Measurements from ENCODE around the gene MAGEA2B.
"Not testable (repeated sequence)": the region's sequence is repeated elsewhere in the genome, so short reads cannot be mapped to it uniquely, and the experiment has no call there.

The MAGEA2B gene, protein sequence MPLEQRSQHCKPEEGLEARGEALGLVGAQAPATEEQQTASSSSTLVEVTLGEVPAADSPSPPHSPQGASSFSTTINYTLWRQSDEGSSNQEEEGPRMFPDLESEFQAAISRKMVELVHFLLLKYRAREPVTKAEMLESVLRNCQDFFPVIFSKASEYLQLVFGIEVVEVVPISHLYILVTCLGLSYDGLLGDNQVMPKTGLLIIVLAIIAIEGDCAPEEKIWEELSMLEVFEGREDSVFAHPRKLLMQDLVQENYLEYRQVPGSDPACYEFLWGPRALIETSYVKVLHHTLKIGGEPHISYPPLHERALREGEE

DNA sequence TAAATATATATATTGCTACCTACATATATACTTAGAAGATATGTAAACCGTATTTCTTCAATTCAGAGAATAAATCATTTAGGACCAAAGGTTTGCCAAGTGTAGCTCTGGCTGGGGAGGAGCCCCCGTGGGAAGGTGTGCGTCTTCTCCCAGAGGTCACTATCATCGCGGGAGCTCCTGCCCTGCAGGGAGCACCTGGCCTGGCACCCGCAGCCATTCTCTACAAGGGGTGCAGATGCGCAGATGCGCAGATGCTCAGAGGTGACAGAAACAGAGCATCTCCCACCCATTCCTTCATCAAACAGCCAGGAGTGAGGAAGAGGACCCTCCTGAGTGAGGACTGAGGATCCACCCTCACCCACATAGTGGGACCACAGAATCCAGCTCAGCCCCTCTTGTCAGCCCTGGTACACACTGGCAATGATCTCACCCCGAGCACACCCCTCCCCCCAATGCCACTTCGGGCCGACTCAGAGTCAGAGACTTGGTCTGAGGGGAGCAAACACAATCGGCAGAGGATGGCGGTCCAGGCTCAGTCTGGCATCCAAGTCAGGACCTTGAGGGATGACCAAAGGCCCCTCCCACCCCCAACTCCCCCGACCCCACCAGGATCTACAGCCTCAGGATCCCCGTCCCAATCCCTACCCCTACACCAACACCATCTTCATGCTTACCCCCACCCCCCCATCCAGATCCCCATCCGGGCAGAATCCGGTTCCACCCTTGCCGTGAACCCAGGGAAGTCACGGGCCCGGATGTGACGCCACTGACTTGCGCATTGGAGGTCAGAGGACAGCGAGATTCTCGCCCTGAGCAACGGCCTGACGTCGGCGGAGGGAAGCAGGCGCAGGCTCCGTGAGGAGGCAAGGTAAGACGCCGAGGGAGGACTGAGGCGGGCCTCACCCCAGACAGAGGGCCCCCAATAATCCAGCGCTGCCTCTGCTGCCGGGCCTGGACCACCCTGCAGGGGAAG, at the start of gene MAGEA2B:
Gene MAGEA2B, plus strand, starts transcription at position 814 of the 973 bp plus-strand sequence. CDS start 2,479 bp downstream, outside the sequence.
- H3K4me3 ChIP-seq (ENCODE audit: low read depth, low read length); POLR2A ChIA-PET; DNase-seq (ENCODE audit: low read depth, low spot score); CTCF ChIA-PET: not testable (repeated sequence)

DNA sequence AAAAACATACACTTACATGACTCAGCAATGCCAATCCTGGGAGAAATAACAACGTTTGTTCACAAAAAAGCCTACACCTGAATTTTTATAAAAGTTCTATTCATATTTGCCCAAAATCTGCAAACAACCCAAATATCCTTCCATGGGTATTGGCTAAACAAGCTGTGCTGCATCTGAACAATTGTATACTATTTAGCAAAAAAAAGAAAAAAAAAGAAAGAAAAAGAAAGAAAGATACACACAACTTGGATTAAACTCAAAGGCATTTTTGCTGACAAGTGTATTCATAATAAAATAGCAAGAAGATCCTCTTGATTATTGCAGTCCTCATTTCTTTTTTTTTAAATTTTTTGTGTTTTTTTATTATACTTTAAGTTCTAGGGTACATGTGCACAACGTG, 40.3 kb upstream of the MAGEA2B start:
- no peak overlapping the region for H3K4me3 ChIP-seq (ENCODE audit: low read depth, low read length)
- TF ChIP-seq, protein P1, sequence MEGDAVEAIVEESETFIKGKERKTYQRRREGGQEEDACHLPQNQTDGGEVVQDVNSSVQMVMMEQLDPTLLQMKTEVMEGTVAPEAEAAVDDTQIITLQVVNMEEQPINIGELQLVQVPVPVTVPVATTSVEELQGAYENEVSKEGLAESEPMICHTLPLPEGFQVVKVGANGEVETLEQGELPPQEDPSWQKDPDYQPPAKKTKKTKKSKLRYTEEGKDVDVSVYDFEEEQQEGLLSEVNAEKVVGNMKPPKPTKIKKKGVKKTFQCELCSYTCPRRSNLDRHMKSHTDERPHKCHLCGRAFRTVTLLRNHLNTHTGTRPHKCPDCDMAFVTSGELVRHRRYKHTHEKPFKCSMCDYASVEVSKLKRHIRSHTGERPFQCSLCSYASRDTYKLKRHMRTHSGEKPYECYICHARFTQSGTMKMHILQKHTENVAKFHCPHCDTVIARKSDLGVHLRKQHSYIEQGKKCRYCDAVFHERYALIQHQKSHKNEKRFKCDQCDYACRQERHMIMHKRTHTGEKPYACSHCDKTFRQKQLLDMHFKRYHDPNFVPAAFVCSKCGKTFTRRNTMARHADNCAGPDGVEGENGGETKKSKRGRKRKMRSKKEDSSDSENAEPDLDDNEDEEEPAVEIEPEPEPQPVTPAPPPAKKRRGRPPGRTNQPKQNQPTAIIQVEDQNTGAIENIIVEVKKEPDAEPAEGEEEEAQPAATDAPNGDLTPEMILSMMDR (IDR thresholded peaks at IDR 0.05; ENCODE audit: insufficient read depth, low read length, missing control alignments) = no peak
- CTCF ChIA-PET = no interaction called here
- POLR2A ChIA-PET = no interaction called here
- DNase-seq (ENCODE audit: low read depth, low spot score) = no peak

DNA sequence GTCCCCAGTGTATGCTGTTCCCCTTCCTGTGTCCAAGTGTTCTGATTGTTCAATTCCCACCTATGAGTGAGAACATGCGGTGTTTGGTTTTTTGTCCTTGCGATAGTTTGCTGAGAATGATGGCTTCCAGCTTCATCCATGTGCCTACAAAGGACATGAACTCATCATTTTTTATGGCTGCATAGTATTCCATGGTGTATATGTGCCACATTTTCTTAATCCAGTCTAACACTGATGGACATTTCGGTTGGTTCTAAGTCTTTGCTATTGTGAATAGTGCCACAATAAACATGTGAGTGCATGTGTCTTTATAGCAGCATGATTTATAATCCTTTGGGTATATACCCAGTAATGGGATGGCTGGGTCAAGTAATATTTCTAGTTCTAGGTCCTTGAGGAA, 39.8 kb upstream of the MAGEA2B start:
- DNase-seq (ENCODE audit: low read depth, low spot score); POLR2A ChIA-PET; H3K4me3 ChIP-seq (ENCODE audit: low read depth, low read length); CTCF ChIA-PET: not testable (repeated sequence)

DNA sequence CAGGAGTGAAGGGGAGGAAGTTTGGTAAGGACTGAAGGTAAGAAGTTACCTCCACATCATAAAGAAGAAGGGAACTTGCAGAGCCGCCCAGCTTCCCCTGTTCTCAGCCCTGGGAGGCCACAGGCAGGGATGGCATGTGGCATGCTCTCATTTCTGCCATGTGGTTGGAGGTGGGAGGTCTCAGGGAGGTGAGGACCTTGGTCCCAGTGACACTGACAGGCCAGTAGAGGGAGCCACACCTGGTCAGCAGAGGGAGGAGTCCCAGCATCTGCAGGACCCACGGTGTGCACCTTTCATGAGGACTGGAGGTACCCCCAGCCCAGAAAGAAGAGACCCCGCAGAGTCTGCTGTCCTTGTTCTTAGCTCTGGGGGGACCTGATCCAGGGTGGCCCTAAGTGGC, 33.4 kb upstream of the MAGEA2B start:
- H3K4me3 ChIP-seq (ENCODE audit: low read depth, low read length); CTCF ChIA-PET; POLR2A ChIA-PET; DNase-seq (ENCODE audit: low read depth, low spot score): not testable (repeated sequence)

DNA sequence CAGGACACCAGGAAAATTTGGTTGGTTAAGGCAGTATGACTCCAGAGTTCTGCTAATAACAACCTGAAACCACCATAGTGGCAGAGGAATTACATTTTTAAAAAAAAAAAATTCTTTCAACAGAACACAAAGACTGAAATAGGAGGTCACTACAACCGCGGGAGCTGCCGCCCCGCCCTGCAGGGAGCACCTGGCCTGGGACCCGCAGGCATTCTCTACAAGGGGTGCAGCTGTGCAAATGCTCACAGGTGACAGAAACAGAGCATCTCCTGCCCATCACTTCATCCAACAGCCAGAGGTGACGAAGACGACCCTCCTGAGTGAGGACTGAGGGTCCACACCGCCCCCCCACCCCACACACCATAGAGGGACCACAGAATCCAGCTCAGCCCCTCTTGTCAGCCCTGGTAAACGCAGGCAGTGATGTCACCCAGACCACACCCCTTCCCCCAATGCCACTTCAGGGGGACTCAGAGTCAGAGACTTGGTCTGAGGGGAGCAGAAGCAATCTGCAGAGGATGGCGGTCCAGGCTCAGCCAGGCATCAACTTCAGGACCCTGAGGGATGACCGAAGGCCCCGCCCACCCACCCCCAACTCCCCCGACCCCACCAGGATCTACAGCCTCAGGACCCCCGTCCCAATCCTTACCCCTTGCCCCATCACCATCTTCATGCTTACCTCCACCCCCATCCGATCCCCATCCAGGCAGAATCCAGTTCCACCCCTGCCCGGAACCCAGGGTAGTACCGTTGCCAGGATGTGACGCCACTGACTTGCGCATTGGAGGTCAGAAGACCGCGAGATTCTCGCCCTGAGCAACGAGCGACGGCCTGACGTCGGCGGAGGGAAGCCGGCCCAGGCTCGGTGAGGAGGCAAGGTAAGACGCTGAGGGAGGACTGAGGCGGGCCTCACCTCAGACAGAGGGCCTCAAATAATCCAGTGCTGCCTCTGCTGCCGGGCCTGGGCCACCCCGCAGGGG, 16.2 kb upstream of the MAGEA2B start, which contains the start of gene MAGEA3:
Gene MAGEA3, plus strand, starts transcription at position 843 of the 980 bp plus-strand sequence. CDS start 2,039 bp downstream, outside the sequence.
- DNase-seq (ENCODE audit: low read depth, low spot score); H3K4me3 ChIP-seq (ENCODE audit: low read depth, low read length); POLR2A ChIA-PET; CTCF ChIA-PET: not testable (repeated sequence)

DNA sequence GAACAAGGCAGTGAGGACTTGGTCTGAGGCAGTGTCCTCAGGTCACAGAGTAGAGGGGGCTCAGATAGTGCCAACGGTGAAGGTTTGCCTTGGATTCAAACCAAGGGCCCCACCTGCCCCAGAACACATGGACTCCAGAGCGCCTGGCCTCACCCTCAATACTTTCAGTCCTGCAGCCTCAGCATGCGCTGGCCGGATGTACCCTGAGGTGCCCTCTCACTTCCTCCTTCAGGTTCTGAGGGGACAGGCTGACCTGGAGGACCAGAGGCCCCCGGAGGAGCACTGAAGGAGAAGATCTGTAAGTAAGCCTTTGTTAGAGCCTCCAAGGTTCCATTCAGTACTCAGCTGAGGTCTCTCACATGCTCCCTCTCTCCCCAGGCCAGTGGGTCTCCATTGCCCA, 14.0 kb upstream of the MAGEA2B start:
- CTCF ChIA-PET; DNase-seq (ENCODE audit: low read depth, low spot score); H3K4me3 ChIP-seq (ENCODE audit: low read depth, low read length); POLR2A ChIA-PET: not testable (repeated sequence)

DNA sequence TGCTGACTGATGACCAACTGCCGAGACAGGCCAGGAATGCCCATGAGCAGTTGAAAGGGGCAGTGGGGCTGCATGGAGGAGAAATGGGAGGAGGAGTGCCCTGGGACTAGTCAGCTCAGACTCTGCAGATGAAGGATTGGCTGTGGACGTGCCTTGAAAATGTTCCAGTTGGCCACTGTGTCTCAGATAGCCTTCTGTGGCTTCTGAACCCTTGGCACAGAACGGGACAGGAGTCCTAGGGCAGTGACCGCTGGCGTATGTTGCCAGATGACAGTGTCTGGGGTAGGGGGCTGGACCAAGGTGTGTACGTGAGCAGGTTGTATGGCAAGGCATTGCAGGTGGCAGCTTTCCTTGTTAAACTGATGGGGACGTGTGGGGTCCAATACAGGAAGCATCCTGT, 7.9 kb upstream of the MAGEA2B start:
- CTCF ChIA-PET; POLR2A ChIA-PET; H3K4me3 ChIP-seq (ENCODE audit: low read depth, low read length); DNase-seq (ENCODE audit: low read depth, low spot score): not testable (repeated sequence)

DNA sequence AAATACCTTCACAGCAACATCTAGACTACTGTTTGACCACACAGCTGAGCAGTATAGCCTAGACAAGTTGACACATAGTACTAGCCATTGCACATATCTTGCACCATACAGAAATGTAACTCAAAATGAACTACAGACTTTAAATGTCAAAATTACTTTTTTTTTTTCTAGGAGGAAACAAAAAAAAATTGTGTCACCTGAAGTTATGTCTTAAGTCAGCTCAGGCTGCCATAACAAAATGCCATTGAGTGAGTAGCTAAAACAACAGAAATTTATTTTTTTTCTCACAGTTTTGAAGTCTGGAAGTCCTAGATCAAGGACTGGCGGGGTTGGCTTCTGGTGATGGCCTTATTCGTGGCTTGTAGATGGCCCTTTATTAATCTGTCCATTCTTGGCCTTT, 5.3 kb upstream of the MAGEA2B start, which contains the start of gene CSAG2:
Gene CSAG2, minus strand, starts transcription at position 101 of the 400 bp plus-strand sequence. CDS start 161 bp downstream, outside the sequence.
- DNase-seq (ENCODE audit: low read depth, low spot score); POLR2A ChIA-PET; H3K4me3 ChIP-seq (ENCODE audit: low read depth, low read length); CTCF ChIA-PET: not testable (repeated sequence)

DNA sequence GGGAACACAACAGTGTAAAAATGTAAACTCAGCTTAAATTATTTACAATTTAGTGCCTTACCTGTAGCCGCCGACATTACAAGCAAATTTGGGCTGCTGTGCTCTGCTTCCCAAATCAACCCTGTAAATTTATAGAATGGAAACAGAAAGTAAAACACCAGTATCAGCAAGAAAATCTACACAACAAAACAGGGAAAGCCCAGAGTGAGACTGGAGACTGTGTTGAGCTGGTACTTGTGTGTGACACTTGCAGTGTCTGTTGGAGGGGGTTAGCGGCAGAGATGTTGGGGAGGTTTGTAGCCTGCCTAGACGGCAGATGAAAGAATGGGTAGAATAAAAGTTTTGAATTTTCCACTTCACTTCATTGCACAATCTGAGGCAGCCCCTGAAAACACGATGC, 1.2 kb upstream of the MAGEA2B start:
- CTCF ChIA-PET; H3K4me3 ChIP-seq (ENCODE audit: low read depth, low read length); DNase-seq (ENCODE audit: low read depth, low spot score); POLR2A ChIA-PET: not testable (repeated sequence)

DNA sequence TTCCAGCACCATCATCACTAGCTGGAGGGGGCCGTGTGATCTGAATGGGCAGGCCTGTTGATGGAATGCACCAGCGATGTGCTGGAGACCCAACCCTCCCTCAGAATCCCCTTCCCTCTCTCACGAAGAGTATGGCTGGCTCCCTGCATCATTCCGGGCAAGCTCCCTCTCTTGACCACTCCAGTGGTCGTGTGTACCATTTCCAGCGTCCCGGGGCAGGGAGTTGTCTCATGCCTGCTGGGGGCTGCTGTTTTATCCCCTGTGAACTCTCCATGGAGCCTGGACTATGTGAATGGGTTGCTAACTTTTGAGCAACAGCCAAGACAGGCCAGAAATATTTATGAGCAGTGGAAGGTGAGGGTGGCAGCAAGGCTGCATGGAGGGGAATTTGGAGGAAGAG, 11.0 kb downstream of the MAGEA2B start:
- TF ChIP-seq, protein P1 (IDR thresholded peaks at IDR 0.05; ENCODE audit: insufficient read depth, low read length, missing control alignments) = no peak
- H3K4me3 ChIP-seq (ENCODE audit: low read depth, low read length) = no peak overlapping the region
- ChIA-PET CTCF (no interaction called here), POLR2A (no interaction called here)
- DNase-seq (ENCODE audit: low read depth, low spot score) = no peak
